ENCODE results near the gene ESPN.

GRCh38 chr1:6474815-6475282, 50.3 kb downstream of the ESPN start:
- TF ChIP-seq CTCF (IDR thresholded peaks at IDR 0.05) = no peak
- no peak for TF ChIP-seq POLR2A (IDR thresholded peaks at IDR 0.05)
- TF ChIP-seq POLR2AphosphoS5 (IDR thresholded peaks at IDR 0.05) = no peak

Measured in gastroesophageal sphincter (tissue), 3 donors.